A549 (cell line): ENCODE data around the gene TAF11L3. TPM values are rescaled to one million over a fixed set of nuclear protein-coding genes. Genes with fewer than 3 reads are reported as not detected.
"Not testable (repeated sequence)": the region's sequence is repeated elsewhere in the genome, so short reads cannot be mapped to it uniquely, and the experiment has no call there.

Source experiments
- ATAC-seq, 2 experiments: fragments of 200-7000 bp in 1 of 2; fragments of >200 bp in 1 of 2; cut with Nextera tagmentation in 1 of 2; cut with Tn5 transposase in 1 of 2; 3 replicates each; pipeline versions ENCODE4 v1.8.0 to v1.9.1; 2018 to 2020; ENCODE audit warnings: mild to moderate bottlenecking in 1 of 2, moderate library complexity in 1 of 2
- CTCF ChIA-PET: fragments of 300-600 bp; sonication (Branson Sonifier 250); formaldehyde crosslinking; extraction: SDS; loops from one replicate; lab custom pipeline; 2021; ENCODE audit warnings: antibody characterized with exemption, inconsistent platforms; lab: Yijun Ruan, JAX
- POLR2A ChIA-PET: fragments of 350-600 bp; formaldehyde crosslinking; extraction: SDS; loops from one replicate; lab custom pipeline; 2021; ENCODE audit warnings: antibody characterized with exemption, inconsistent platforms; lab: Yijun Ruan, JAX
- DNase-seq, 2 experiments: peaks; one replicate each; pipeline versions ENCODE4 v3.0.0 to v3.0.0-alpha.2; 2011 to 2016; ENCODE audit warnings: low read depth in 1 of 2, low spot score in 1 of 2
- FAIRE-seq: peaks from 2 replicates; lab custom pipeline; 2011; peaks lifted over from hg19 to GRCh38; lab: Jason Lieb, UNC
- H3K27ac ChIP-seq, 2 experiments: fragments of >200 bp; sonication (Bioruptor Twin); formaldehyde crosslinking; 3 replicates each; pipeline ENCODE4 v1.5.1; 2016 to 2017
- H3K4me1 ChIP-seq: fragments of >200 bp; sonication (Bioruptor Twin); formaldehyde crosslinking; 3 replicates; pipeline ENCODE4 v1.6.1; 2016
- H3K4me2 ChIP-seq: fragments of >200 bp; sonication (Bioruptor Twin); formaldehyde crosslinking; 3 replicates; pipeline ENCODE4 v1.6.1; 2016
- H3K4me3 ChIP-seq: fragments of >200 bp; sonication (Bioruptor Twin); formaldehyde crosslinking; 3 replicates; pipeline ENCODE4 v1.5.1; 2016
- H3K9me3 ChIP-seq: fragments of >200 bp; sonication (Bioruptor Twin); formaldehyde crosslinking; 3 replicates; pipeline ENCODE4 v1.6.1; 2016
- BHLHE40 ChIP-seq: IDR thresholded peaks from 2 replicates; pipeline ENCODE4 v1.6.1; 2012; ENCODE audit warnings: low read depth, low read length, inconsistent platforms
- ELK1 ChIP-seq: fragments of 150-350 bp; IDR thresholded peaks from 2 replicates; pipeline ENCODE4 v1.6.1; 2014; ENCODE audit warnings: low read depth, mild to moderate bottlenecking, low read length
- RCOR1 ChIP-seq: fragments of 150-350 bp; IDR thresholded peaks from 2 replicates; pipeline ENCODE4 v1.6.1; 2014; ENCODE audit warnings: antibody characterized with exemption, low read length, low read depth
- WGBS: methylation state at CpG from one replicate; pipeline ENCODE4 v1.1.6; 2017; ENCODE audit errors: missing lambda C conversion rate; 5-methylcytosine and 5-hydroxymethylcytosine counted together
- polyA plus RNA-seq, 4 experiments: library from polyadenylated mRNA; depleted of rRNA in 3 of 4; stranded (reverse); fragments of >200 nt; fragmentation: RNase III in 1 of 4; extraction: RNeasy Plus Mini Kit Qiagen cat#74134 plus additional on column Dnase treatment in 1 of 4; gene quantifications; 2 replicates in 3 of 4; 3 replicates in 1 of 4; pipeline ENCODE4 v1.2.3, GENCODE V29; 2011 to 2017
- small RNA-seq, 6 experiments: library from RNA; depleted of rRNA; stranded (forward); fragments of <200 nt; gene quantifications; one replicate each; pipeline ENCODE3, GENCODE V24; 2012

TAF11L3 gene
- polyA plus RNA-seq, 2 of the 4 experiments (the other 2 are of a cell fraction): not detected

- H3K4me3 ChIP-seq: no peak overlapping the region
- ChIA-PET CTCF (no interaction called here), POLR2A (no interaction called here)
- no peak for FAIRE-seq
- no peak for ATAC-seq
- TF ChIP-seq RCOR1 (no peak), BHLHE40 (no peak), ELK1 (no peak)
- H3K4me1 ChIP-seq: no peaks in the 10 kb centered on the region
- H3K9me3 ChIP-seq: no peaks in the 10 kb centered on the region
- H3K27ac ChIP-seq: no peak overlapping the region
- 92% methylated on average over 17 of the region's 17 CpGs for WGBS
- no peak overlapping the region for H3K4me2 ChIP-seq
- no peak for DNase-seq
Observed at GRCh38 chr5:17511775-17512325, 6.3 kb upstream of the TAF11L3 start.

- H3K4me2 ChIP-seq, H3K4me3 ChIP-seq, H3K9me3 ChIP-seq, H3K4me1 ChIP-seq, ATAC-seq, FAIRE-seq, POLR2A ChIA-PET, H3K27ac ChIP-seq, DNase-seq, CTCF ChIA-PET: not testable (repeated sequence)
- 88% methylated on average over 12 of the region's 12 CpGs for WGBS
Observed at GRCh38 chr5:17517526-17517925, 641 bp upstream of the TAF11L3 start.

- DNase-seq, H3K4me3 ChIP-seq, POLR2A ChIA-PET, H3K4me2 ChIP-seq, H3K9me3 ChIP-seq, CTCF ChIA-PET, FAIRE-seq, H3K4me1 ChIP-seq, ATAC-seq, H3K27ac ChIP-seq: not testable (repeated sequence)
- WGBS: 90% methylated on average over 9 of the region's 14 CpGs
Observed at GRCh38 chr5:17519508-17519907, 1.3 kb downstream of the TAF11L3 start.

GRCh38 chr5:17521501-17521900 is 3.3 kb downstream of the TAF11L3 start, which contains the start of gene TAF11L4:
TAF11L4 (plus strand) TSS chr5:17521801.
- no CpG with 5 or more reads among the region's 15 CpGs for WGBS
- H3K4me1 ChIP-seq, H3K27ac ChIP-seq, H3K4me3 ChIP-seq, POLR2A ChIA-PET, CTCF ChIA-PET, DNase-seq, H3K4me2 ChIP-seq, FAIRE-seq, H3K9me3 ChIP-seq, ATAC-seq: not testable (repeated sequence)

GRCh38 chr5:17524935-17525334 is 6.8 kb downstream of the TAF11L3 start, which contains the start of gene TAF11L5:
TAF11L5 (plus strand) TSS chr5:17525235.
- H3K4me3 ChIP-seq, H3K4me2 ChIP-seq, H3K4me1 ChIP-seq, ATAC-seq, H3K27ac ChIP-seq, FAIRE-seq, DNase-seq, CTCF ChIA-PET, H3K9me3 ChIP-seq, POLR2A ChIA-PET: not testable (repeated sequence)
- WGBS: no CpG with 5 or more reads among the region's 15 CpGs

- FAIRE-seq, DNase-seq, H3K27ac ChIP-seq, POLR2A ChIA-PET, H3K9me3 ChIP-seq, CTCF ChIA-PET, H3K4me3 ChIP-seq, H3K4me1 ChIP-seq, ATAC-seq, H3K4me2 ChIP-seq: not testable (repeated sequence)
- 87% methylated on average over 13 of the region's 17 CpGs for WGBS
Observed at GRCh38 chr5:17526504-17526903, 8.3 kb downstream of the TAF11L3 start.

- CTCF ChIA-PET, H3K4me3 ChIP-seq, ATAC-seq, H3K9me3 ChIP-seq, H3K4me1 ChIP-seq, H3K4me2 ChIP-seq, FAIRE-seq, POLR2A ChIA-PET, H3K27ac ChIP-seq, DNase-seq: not testable (repeated sequence)
- WGBS: no CpG with 5 or more reads among the region's 15 CpGs
Observed at GRCh38 chr5:17528369-17528768, 10.2 kb downstream of the TAF11L3 start, which contains the start of gene TAF11L6. TAF11L6 (plus strand) TSS chr5:17528669.

Small RNA genes within 50 kb of the gene (small RNA-seq; reads per million reads assigned to genes)
- 0 reads per million in 6 experiments for gene AC106774.3

Other genes starting within 250 kb of the TAF11L3 start
- not detected in 2 replicates for gene TAF11L2, start 20.1 kb upstream of the TAF11L3 start, polyA plus RNA-seq (2011; rRNA removed)
- gene TAF11L2, start 20.1 kb upstream of the TAF11L3 start, polyA plus RNA-seq (2017; fragmentation: RNase III; extraction: RNeasy Plus Mini Kit Qiagen cat#74134 plus additional on column Dnase treatment): not detected in 3 replicates
- gene TAF11L4, start 3.4 kb downstream of the TAF11L3 start, polyA plus RNA-seq (2011; rRNA removed): not detected in 2 replicates
- not detected in 3 replicates for gene TAF11L4, start 3.4 kb downstream of the TAF11L3 start, polyA plus RNA-seq (2017; fragmentation: RNase III; extraction: RNeasy Plus Mini Kit Qiagen cat#74134 plus additional on column Dnase treatment)
- not detected in 2 replicates for gene TAF11L5, start 6.9 kb downstream of the TAF11L3 start, polyA plus RNA-seq (2011; rRNA removed)
- gene TAF11L5, start 6.9 kb downstream of the TAF11L3 start, polyA plus RNA-seq (2017; fragmentation: RNase III; extraction: RNeasy Plus Mini Kit Qiagen cat#74134 plus additional on column Dnase treatment): not detected in 3 replicates
- gene TAF11L6, start 10.3 kb downstream of the TAF11L3 start, polyA plus RNA-seq (2011; rRNA removed): not detected in 2 replicates
- not detected in 3 replicates for gene TAF11L6, start 10.3 kb downstream of the TAF11L3 start, polyA plus RNA-seq (2017; fragmentation: RNase III; extraction: RNeasy Plus Mini Kit Qiagen cat#74134 plus additional on column Dnase treatment)
- gene TAF11L7, start 67.4 kb downstream of the TAF11L3 start, polyA plus RNA-seq (2011; rRNA removed): not detected in 2 replicates
- not detected in 3 replicates for gene TAF11L7, start 67.4 kb downstream of the TAF11L3 start, polyA plus RNA-seq (2017; fragmentation: RNase III; extraction: RNeasy Plus Mini Kit Qiagen cat#74134 plus additional on column Dnase treatment)
- not detected in 2 replicates for gene TAF11L8, start 72.6 kb downstream of the TAF11L3 start, polyA plus RNA-seq (2011; rRNA removed)
- not detected in 3 replicates for gene TAF11L8, start 72.6 kb downstream of the TAF11L3 start, polyA plus RNA-seq (2017; fragmentation: RNase III; extraction: RNeasy Plus Mini Kit Qiagen cat#74134 plus additional on column Dnase treatment)
- gene TAF11L9, start 76.0 kb downstream of the TAF11L3 start, polyA plus RNA-seq (2011; rRNA removed): not detected in 2 replicates
- not detected in 3 replicates for gene TAF11L9, start 76.0 kb downstream of the TAF11L3 start, polyA plus RNA-seq (2017; fragmentation: RNase III; extraction: RNeasy Plus Mini Kit Qiagen cat#74134 plus additional on column Dnase treatment)
- not detected in 2 replicates for gene TAF11L10, start 79.5 kb downstream of the TAF11L3 start, polyA plus RNA-seq (2011; rRNA removed)
- gene TAF11L10, start 79.5 kb downstream of the TAF11L3 start, polyA plus RNA-seq (2017; fragmentation: RNase III; extraction: RNeasy Plus Mini Kit Qiagen cat#74134 plus additional on column Dnase treatment): not detected in 3 replicates
- 2.2 and 2.8 TPM in 2 replicates for gene TAF11L11, start 85.8 kb downstream of the TAF11L3 start, polyA plus RNA-seq (2011; rRNA removed)
- 0.18 to 0.79 TPM (median 0.39 TPM) in 3 replicates for gene TAF11L11, start 85.8 kb downstream of the TAF11L3 start, polyA plus RNA-seq (2017; fragmentation: RNase III; extraction: RNeasy Plus Mini Kit Qiagen cat#74134 plus additional on column Dnase treatment)
- gene TAF11L12, start 92.0 kb downstream of the TAF11L3 start, polyA plus RNA-seq (2011; rRNA removed): 0.25 and 0.37 TPM in 2 replicates
- gene TAF11L12, start 92.0 kb downstream of the TAF11L3 start, polyA plus RNA-seq (2017; fragmentation: RNase III; extraction: RNeasy Plus Mini Kit Qiagen cat#74134 plus additional on column Dnase treatment): 0.15 to 0.21 TPM in 2 of 3 replicates, not detected in the other
- not detected in 2 replicates for gene TAF11L13, start 113.7 kb downstream of the TAF11L3 start, polyA plus RNA-seq (2011; rRNA removed)
- gene TAF11L13, start 113.7 kb downstream of the TAF11L3 start, polyA plus RNA-seq (2017; fragmentation: RNase III; extraction: RNeasy Plus Mini Kit Qiagen cat#74134 plus additional on column Dnase treatment): not detected in 3 replicates
- 0.14 TPM in 1 of 2 replicates, not detected in the other for gene TAF11L14, start 116.1 kb downstream of the TAF11L3 start, polyA plus RNA-seq (2011; rRNA removed)
- gene TAF11L14, start 116.1 kb downstream of the TAF11L3 start, polyA plus RNA-seq (2017; fragmentation: RNase III; extraction: RNeasy Plus Mini Kit Qiagen cat#74134 plus additional on column Dnase treatment): not detected in 3 replicates